ENCODE results near the gene ZZZ3.

DNA sequence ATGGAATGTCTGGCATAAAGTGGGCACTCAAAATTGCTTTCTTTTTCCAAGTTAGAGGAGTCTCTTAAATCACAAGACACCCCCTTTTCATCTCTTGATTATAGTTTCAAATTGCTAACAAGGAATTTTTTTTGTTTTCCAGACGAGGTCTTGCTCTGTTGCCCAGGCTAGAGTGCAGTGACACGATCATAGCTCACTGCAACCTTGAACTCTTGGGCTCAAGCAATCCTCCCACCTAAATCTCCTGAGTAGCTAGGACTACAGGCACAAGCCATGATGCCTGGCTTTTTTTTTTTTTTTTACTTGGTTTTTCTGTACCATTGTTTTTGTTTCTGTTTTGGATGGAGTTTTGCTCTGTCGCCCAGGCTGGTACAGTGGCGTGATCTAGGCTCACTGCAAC lies 20.8 kb downstream of the ZZZ3 start:
- TF ChIP-seq, protein P1, sequence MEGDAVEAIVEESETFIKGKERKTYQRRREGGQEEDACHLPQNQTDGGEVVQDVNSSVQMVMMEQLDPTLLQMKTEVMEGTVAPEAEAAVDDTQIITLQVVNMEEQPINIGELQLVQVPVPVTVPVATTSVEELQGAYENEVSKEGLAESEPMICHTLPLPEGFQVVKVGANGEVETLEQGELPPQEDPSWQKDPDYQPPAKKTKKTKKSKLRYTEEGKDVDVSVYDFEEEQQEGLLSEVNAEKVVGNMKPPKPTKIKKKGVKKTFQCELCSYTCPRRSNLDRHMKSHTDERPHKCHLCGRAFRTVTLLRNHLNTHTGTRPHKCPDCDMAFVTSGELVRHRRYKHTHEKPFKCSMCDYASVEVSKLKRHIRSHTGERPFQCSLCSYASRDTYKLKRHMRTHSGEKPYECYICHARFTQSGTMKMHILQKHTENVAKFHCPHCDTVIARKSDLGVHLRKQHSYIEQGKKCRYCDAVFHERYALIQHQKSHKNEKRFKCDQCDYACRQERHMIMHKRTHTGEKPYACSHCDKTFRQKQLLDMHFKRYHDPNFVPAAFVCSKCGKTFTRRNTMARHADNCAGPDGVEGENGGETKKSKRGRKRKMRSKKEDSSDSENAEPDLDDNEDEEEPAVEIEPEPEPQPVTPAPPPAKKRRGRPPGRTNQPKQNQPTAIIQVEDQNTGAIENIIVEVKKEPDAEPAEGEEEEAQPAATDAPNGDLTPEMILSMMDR (IDR thresholded peaks at IDR 0.05): no peak
- TF ChIP-seq POLR2A (IDR thresholded peaks at IDR 0.05) (no peak), POLR2AphosphoS5 (IDR thresholded peaks at IDR 0.05) (no peak)
